ENCODE measurements around the gene MLH3. TPM values are rescaled to one million over a fixed set of nuclear protein-coding genes. Genes with fewer than 3 reads are reported as not detected.

Gene MLH3
- total and polyA plus RNA-seq, 2 of the 13 experiments (the other 11 are each of a cell fraction or from before 2014, with no cell fraction given), result 14.4 to 24.8 TPM

DNA sequence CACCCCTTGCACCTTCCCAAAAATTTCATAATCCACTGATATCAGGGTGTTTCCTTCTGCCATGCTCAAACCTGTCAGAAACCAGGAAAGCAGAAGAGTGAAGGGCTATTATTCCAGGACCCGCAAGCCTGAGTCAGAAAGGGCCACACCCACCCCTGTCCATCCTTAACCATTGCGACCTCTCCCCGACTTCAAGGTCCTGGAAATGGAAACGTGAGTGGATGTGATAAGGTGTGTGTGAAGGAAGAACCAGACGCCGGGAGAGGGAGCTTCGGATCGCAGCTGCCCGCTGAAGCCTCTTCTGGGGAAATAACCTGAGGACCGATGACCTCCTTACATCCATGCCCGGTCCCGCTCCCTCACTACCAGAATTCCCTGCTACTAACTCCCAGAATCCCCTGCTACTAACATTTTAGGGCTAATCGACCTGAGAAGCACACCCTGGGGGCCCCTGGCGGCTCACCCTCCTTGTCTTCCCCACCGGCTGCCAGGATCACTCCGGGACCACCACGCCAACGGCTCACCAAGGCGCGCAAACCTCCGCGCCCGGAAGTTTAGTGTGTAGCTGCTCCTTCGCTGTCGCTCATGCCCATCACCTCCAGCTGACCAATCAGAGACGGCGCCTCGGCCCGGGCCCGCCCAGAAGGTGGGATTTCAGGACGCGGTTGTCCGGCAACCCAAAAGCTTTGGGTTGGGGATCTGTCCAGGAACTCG lies 12.4 kb upstream of the MLH3 start, which contains the start of gene ACYP1 (continued):
- TF ChIP-seq, protein P1, sequence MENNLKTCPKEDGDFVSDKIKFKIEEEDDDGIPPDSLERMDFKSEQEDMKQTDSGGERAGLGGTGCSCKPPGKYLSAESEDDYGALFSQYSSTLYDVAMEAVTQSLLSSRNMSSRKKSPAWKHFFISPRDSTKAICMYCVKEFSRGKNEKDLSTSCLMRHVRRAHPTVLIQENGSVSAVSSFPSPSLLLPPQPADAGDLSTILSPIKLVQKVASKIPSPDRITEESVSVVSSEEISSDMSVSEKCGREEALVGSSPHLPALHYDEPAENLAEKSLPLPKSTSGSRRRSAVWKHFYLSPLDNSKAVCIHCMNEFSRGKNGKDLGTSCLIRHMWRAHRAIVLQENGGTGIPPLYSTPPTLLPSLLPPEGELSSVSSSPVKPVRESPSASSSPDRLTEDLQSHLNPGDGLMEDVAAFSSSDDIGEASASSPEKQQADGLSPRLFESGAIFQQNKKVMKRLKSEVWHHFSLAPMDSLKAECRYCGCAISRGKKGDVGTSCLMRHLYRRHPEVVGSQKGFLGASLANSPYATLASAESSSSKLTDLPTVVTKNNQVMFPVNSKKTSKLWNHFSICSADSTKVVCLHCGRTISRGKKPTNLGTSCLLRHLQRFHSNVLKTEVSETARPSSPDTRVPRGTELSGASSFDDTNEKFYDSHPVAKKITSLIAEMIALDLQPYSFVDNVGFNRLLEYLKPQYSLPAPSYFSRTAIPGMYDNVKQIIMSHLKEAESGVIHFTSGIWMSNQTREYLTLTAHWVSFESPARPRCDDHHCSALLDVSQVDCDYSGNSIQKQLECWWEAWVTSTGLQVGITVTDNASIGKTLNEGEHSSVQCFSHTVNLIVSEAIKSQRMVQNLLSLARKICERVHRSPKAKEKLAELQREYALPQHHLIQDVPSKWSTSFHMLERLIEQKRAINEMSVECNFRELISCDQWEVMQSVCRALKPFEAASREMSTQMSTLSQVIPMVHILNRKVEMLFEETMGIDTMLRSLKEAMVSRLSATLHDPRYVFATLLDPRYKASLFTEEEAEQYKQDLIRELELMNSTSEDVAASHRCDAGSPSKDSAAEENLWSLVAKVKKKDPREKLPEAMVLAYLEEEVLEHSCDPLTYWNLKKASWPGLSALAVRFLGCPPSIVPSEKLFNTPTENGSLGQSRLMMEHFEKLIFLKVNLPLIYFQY (CRISPR knock-in tag; IDR thresholded peaks at IDR 0.05; ENCODE audit: borderline replicate concordance), result peak; percentile 35; the same call in 1 of the 2 replicates
- TF ChIP-seq KDM2A (CRISPR knock-in tag; IDR thresholded peaks at IDR 0.05; ENCODE audit: borderline replicate concordance, low read depth) (peak; percentile 67; the same call in 1 of the 2 replicates), HOXA3 (CRISPR knock-in tag; IDR thresholded peaks at IDR 0.05) (peak; percentile 8; the same call in 1 of the 2 replicates), CHD2 (IDR thresholded peaks at IDR 0.05; ENCODE audit: low read depth, low read length) (peak; percentile 31; the same call in 1 of the 2 replicates), STAG1 (CRISPR knock-in tag; IDR thresholded peaks at IDR 0.05) (peak; percentile 13; the same call in 1 of the 2 replicates), SATB2 (CRISPR knock-in tag; IDR thresholded peaks at IDR 0.05) (no peak), ZNF564 (CRISPR knock-in tag; IDR thresholded peaks at IDR 0.05) (no peak), PREB (CRISPR knock-in tag; IDR thresholded peaks at IDR 0.05) (no peak), NFYB (CRISPR knock-in tag; IDR thresholded peaks at IDR 0.05) (peak; percentile 98), FOXJ3 (CRISPR knock-in tag; IDR thresholded peaks at IDR 0.05; ENCODE audit: borderline replicate concordance) (no peak), MEIS2 (CRISPR knock-in tag; IDR thresholded peaks at IDR 0.05) (0 out of 2 replicates have a peak, but pooled peaks have one; percentile 23), ZNF597 (CRISPR knock-in tag; IDR thresholded peaks at IDR 0.05) (no peak), CHCHD3 (CRISPR knock-in tag; IDR thresholded peaks at IDR 0.05) (no peak), ZBTB20 (CRISPR knock-in tag; IDR thresholded peaks at IDR 0.05; ENCODE audit: borderline replicate concordance, low read depth) (no peak), ZBTB26 (CRISPR knock-in tag; IDR thresholded peaks at IDR 0.05; ENCODE audit: borderline replicate concordance) (no peak)
- TF ChIP-seq, protein P2, sequence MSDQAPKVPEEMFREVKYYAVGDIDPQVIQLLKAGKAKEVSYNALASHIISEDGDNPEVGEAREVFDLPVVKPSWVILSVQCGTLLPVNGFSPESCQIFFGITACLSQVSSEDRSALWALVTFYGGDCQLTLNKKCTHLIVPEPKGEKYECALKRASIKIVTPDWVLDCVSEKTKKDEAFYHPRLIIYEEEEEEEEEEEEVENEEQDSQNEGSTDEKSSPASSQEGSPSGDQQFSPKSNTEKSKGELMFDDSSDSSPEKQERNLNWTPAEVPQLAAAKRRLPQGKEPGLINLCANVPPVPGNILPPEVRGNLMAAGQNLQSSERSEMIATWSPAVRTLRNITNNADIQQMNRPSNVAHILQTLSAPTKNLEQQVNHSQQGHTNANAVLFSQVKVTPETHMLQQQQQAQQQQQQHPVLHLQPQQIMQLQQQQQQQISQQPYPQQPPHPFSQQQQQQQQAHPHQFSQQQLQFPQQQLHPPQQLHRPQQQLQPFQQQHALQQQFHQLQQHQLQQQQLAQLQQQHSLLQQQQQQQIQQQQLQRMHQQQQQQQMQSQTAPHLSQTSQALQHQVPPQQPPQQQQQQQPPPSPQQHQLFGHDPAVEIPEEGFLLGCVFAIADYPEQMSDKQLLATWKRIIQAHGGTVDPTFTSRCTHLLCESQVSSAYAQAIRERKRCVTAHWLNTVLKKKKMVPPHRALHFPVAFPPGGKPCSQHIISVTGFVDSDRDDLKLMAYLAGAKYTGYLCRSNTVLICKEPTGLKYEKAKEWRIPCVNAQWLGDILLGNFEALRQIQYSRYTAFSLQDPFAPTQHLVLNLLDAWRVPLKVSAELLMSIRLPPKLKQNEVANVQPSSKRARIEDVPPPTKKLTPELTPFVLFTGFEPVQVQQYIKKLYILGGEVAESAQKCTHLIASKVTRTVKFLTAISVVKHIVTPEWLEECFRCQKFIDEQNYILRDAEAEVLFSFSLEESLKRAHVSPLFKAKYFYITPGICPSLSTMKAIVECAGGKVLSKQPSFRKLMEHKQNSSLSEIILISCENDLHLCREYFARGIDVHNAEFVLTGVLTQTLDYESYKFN (CRISPR knock-in tag; conservative IDR thresholded peaks at IDR 0.05), result peak; percentile 32; the same call in 1 of the 2 replicates

Data from HepG2 (cell line).